ENCODE data around the gene SERGEF.

SERGEF gene

DNA sequence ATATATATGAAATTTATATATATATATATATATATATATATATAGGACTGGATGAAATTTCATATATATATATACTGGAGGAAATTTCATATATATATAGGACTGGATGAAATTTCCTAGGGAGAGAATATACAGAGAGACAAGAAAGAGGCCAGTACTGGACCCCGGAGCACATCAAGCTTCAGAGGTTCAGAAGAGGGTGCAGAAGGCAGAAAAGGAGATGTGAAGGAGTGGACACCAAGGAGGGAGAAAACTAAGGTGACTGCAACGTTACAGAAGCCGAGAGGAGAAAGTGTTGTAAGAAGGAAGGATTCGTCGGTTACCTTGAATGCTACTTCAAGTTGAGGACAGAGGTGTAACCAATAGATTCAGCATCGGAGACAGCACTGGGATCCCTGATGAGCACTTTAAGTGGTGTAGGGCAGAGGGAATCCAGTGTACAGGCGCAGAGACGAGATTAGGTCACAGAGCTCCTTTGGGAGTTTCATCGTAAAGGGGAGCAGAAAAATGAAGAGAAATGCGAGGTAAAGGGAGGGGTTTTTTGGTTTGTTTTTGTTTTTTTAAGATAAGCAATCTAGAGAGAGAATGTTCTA, 41.8 kb upstream of the SERGEF start:
- no peaks in the 10 kb centered on the region for H3K79me2 ChIP-seq (ENCODE audit: insufficient read depth, low read length)
- H3K9me2 ChIP-seq (replicated peaks; ENCODE audit: insufficient read depth, low read length): no peaks in the 10 kb centered on the region
- no peaks in the 10 kb centered on the region for H3K36me3 ChIP-seq (ENCODE audit: low read length)
- no peaks in the 10 kb centered on the region for H3K27me3 ChIP-seq (ENCODE audit: low read length)
- no peak overlapping the region for H3K4me2 ChIP-seq (ENCODE audit: low read depth, low read length, poor library complexity, severe bottlenecking)
- no peaks in the 10 kb centered on the region for H3K9me3 ChIP-seq (ENCODE audit: insufficient read depth, low read length)
- no peak overlapping the region for H3K27ac ChIP-seq (ENCODE audit: low read depth, low read length)
- TF ChIP-seq, protein P1, sequence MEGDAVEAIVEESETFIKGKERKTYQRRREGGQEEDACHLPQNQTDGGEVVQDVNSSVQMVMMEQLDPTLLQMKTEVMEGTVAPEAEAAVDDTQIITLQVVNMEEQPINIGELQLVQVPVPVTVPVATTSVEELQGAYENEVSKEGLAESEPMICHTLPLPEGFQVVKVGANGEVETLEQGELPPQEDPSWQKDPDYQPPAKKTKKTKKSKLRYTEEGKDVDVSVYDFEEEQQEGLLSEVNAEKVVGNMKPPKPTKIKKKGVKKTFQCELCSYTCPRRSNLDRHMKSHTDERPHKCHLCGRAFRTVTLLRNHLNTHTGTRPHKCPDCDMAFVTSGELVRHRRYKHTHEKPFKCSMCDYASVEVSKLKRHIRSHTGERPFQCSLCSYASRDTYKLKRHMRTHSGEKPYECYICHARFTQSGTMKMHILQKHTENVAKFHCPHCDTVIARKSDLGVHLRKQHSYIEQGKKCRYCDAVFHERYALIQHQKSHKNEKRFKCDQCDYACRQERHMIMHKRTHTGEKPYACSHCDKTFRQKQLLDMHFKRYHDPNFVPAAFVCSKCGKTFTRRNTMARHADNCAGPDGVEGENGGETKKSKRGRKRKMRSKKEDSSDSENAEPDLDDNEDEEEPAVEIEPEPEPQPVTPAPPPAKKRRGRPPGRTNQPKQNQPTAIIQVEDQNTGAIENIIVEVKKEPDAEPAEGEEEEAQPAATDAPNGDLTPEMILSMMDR (IDR thresholded peaks at IDR 0.05; ENCODE audit: insufficient read depth, low read length, poor library complexity, severe bottlenecking): no peak
- no peak for TF ChIP-seq EZH2phosphoT487 (conservative IDR thresholded peaks at IDR 0.05; ENCODE audit: low read length)
- no peaks in the 10 kb centered on the region for H4K20me1 ChIP-seq (ENCODE audit: low read depth, low read length)
- no peak overlapping the region for H2AFZ ChIP-seq (ENCODE audit: low read depth, low read length, severe bottlenecking)
- H3F3A ChIP-seq (ENCODE audit: insufficient read depth): no peaks in the 10 kb centered on the region
- H3K9ac ChIP-seq (ENCODE audit: low read length): no peak overlapping the region
- no peak overlapping the region for H3K4me3 ChIP-seq (ENCODE audit: insufficient read depth, low read length, poor library complexity, severe bottlenecking)

DNA sequence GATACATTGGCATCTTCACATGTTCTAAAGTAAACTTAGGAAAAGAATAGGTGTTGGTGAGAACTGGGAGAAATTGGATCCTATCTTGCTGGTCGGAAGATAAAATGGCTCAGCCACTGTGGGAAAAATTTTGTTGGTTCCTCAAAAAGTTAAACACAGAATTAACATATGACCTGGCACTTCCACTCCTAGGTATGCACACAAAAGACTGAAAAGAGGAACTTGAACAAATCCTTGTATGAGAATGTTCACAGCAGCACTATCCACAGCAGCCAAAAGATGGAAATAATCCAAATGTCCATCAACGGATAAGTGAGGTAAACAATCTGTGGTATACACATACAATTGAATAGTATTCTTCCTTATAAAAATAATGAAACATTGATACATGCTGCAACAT, 38.0 kb upstream of the SERGEF start:
- H3K9me3 ChIP-seq (ENCODE audit: insufficient read depth, low read length): no peaks in the 10 kb centered on the region
- H3K79me2 ChIP-seq (ENCODE audit: insufficient read depth, low read length): no peaks in the 10 kb centered on the region
- no peak overlapping the region for H3K4me2 ChIP-seq (ENCODE audit: low read depth, low read length, poor library complexity, severe bottlenecking)
- H3K36me3 ChIP-seq (ENCODE audit: low read length): no peaks in the 10 kb centered on the region
- H3K27ac ChIP-seq (ENCODE audit: low read depth, low read length): no peak overlapping the region
- no peak overlapping the region for H3K4me3 ChIP-seq (ENCODE audit: insufficient read depth, low read length, poor library complexity, severe bottlenecking)
- no peaks in the 10 kb centered on the region for H3K9me2 ChIP-seq (replicated peaks; ENCODE audit: insufficient read depth, low read length)
- no peak for TF ChIP-seq EZH2phosphoT487 (conservative IDR thresholded peaks at IDR 0.05; ENCODE audit: low read length)
- TF ChIP-seq, protein P1 (IDR thresholded peaks at IDR 0.05; ENCODE audit: insufficient read depth, low read length, poor library complexity, severe bottlenecking): no peak
- no peak overlapping the region for H2AFZ ChIP-seq (ENCODE audit: low read depth, low read length, severe bottlenecking)
- H3K27me3 ChIP-seq (ENCODE audit: low read length): no peaks in the 10 kb centered on the region
- no peaks in the 10 kb centered on the region for H3F3A ChIP-seq (ENCODE audit: insufficient read depth)
- H4K20me1 ChIP-seq (ENCODE audit: low read depth, low read length): no peaks in the 10 kb centered on the region
- no peak overlapping the region for H3K9ac ChIP-seq (ENCODE audit: low read length)

DNA sequence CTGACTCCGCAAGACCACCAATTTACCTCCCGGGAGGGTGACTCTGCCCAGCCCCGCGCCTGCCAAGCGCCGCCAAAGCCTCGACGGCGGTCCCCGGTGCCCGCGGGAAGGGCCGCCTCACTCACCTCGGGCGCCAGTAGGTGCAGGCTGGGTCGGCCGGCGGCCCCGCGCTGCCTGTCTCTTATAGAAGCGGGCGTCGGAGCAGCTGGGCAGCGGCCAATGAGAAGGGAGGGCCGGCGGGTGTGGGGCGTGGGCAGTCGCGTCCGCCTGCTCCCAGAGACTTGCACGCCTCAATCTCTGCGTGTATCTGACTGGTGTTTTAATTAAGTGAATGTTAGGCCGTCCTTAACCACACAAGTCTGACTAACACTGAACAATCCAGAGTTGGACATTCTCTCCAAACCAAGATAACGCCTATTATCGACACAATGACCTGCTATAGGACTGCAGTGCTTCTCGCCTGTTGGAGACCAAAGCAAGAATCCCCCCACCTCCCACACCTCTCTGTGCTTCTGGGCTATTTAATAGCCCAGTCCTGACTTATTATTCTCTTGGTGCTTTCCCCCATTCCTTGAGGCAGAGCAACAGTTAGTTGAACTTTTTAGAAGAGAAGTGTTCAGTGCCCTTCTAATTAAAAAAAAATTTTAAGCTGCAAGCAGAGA, 33.4 kb upstream of the SERGEF start, which contains the start of gene TPH1:
Gene TPH1, minus strand, starts transcription at position 154 of the 662 bp plus-strand sequence. CDS start 5,507 bp downstream, outside the sequence.
- no peak within 1 kb of the TSS for H2AFZ ChIP-seq (ENCODE audit: low read depth, low read length, severe bottlenecking)
- TF ChIP-seq, protein P1 (IDR thresholded peaks at IDR 0.05; ENCODE audit: insufficient read depth, low read length, poor library complexity, severe bottlenecking): no peak
- TF ChIP-seq EZH2phosphoT487 (conservative IDR thresholded peaks at IDR 0.05; ENCODE audit: low read length): no peak
- no peaks in the 10 kb centered on the region for H3F3A ChIP-seq (ENCODE audit: insufficient read depth)
- H3K9ac ChIP-seq (ENCODE audit: low read length): no peak within 1 kb of the TSS
- no peaks in the 10 kb centered on the region for H3K79me2 ChIP-seq (ENCODE audit: insufficient read depth, low read length)
- no peaks in the 10 kb centered on the region for H4K20me1 ChIP-seq (ENCODE audit: low read depth, low read length)
- H3K27me3 ChIP-seq (ENCODE audit: low read length): no peaks in the 10 kb centered on the region
- no peak within 1 kb of the TSS for H3K4me2 ChIP-seq (ENCODE audit: low read depth, low read length, poor library complexity, severe bottlenecking)
- no peaks in the 10 kb centered on the region for H3K36me3 ChIP-seq (ENCODE audit: low read length)
- no peak within 1 kb of the TSS for H3K27ac ChIP-seq (ENCODE audit: low read depth, low read length)
- no peak within 1 kb of the TSS for H3K4me3 ChIP-seq (ENCODE audit: insufficient read depth, low read length, poor library complexity, severe bottlenecking)
- H3K9me2 ChIP-seq (replicated peaks; ENCODE audit: insufficient read depth, low read length): no peaks in the 10 kb centered on the region
- no peaks in the 10 kb centered on the region for H3K9me3 ChIP-seq (ENCODE audit: insufficient read depth, low read length)
